Right hindlimb (tissue), 1 donor: ENCODE results near the gene FUT1.
"Not testable (repeated sequence)": the region's sequence is repeated elsewhere in the genome, so short reads cannot be mapped to it uniquely, and the experiment has no call there.

Experiments used
- DNase-seq: peaks from one replicate; pipeline ENCODE4 v3.0.0-alpha.2; 2018

FUT1 gene

DNA sequence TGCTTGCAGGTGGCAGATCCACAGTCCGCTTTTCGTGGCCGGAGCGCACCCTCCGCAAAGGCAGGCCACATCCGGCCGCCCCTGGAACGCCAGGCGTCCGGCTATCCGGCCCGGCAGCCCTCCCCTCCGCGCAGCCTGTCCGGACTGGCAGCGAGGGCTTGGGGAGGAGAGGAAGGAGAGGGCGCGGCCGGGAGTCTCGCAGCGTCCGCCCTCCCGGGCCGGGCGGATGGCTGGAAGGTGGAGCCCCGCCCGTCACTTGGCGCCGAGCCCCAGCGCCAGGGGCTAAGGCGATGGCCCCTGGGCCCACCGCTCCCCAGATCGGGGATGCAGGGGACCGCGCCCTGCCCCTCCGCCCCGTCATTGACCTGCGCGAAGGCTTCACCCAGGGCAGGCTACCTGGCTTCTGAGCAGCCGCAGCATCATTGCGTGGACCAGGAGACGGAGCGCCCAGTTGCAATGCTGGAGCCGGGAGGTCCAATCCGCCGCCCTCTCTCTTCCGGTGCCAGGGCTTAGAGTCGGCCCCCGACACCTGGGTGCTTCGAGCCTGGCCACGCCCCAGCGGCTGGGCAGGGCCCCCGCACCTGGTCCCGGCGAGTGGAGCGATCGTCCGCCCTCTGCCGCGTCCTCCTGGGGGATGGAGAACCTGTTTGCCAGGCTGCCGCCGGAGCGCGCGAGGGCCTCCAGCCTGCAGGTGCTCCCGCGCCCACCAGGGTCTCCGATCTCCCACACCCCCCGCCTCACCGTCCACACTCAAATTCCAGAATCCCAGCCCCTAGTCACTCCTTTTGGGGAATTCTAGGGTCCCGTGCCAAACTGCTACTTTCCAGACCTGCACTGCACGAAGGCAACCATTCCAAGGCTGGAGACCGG lies at the start of gene FUT1:
FUT1 (minus strand) TSS at position 146 of the 870 bp plus-strand sequence. CDS start 1,360 bp downstream, outside the sequence.
- peak; percentile 56 for DNase-seq

DNA sequence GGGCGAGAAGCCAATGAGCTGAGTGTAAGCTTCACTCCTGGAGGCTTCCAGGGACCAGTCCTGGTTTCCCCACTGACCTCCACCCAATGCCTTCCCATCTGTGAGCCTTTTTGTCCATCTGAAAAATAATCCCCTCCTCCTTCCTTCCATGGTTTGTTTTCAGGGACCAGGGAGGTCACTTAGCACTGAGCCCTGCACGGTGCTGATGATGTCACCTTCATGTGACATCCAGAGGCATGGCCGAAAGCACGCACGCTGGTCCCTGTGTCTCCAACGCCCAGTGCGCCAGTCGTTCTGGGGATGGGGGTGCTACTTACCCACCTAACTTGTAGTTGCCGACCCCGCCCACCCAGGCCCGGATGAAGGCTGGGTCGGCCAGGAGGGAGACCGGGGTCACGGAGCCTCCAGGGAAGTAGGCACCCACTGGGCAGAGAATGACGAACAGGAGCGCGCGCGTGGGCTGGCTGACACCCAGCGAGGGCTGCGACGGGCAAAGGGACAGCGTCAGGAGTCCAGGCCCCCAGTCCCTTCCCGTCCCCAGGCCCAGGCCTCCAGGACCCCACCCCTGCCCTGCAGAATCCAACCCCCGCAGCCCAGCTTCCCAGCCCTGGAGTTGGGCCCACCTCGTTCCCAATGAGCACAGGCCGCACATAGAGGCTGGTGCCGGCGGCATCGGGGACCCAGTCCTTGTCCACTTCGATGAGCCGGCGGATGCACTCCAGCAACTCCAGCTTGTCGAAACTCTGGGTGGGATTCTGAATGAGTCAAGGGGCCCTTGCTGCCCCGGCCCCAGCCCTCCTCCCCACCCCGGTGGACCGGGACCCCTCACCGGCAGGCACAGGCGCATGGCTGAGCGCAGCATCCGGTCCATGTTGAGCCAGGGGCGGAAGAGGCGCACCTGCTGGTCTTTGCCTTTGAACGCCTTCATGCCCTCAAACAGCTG lies 47.2 kb upstream of the FUT1 start:
- peak; percentile 18 for DNase-seq

DNA sequence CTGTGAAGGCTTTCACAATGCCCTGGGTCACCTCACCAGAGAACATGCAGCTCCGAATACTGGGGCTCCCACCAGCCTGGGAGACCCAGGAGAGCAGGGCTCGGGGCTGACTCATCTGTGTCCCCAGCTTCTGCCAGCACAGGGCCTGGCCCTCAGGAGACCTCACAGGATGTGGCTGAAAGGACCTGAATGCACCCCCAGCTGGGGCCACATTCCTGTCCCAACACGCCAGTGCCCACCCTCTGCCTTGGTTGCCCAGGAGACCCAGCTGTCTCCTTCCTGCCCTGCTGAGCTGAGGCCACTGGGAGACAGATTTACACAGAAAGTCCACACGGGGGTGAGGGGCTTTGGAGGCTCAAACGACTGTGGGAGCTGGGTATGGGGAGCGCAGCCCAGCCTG lies 46.5 kb upstream of the FUT1 start:
- no peak for DNase-seq

DNA sequence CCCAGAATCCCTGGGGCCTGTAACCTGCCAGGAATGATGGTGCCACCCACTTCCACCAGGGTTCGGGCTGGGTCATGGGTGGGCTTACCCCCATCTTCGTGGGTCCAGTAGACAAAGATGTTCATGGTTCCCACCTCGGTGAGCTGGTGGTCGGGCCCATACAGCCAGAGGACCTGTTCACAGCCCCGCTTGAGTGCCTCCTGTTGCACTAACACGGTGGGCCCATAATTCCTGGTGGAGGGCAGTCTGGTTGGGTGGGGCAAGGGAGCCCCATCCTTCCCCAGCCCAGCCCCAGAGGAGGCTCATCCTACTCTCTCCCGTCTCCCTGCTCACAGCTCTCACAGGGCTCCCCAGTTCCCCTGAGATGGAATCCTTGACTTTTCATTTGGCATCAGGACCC lies 44.7 kb upstream of the FUT1 start:
- DNase-seq, result no peak

DNA sequence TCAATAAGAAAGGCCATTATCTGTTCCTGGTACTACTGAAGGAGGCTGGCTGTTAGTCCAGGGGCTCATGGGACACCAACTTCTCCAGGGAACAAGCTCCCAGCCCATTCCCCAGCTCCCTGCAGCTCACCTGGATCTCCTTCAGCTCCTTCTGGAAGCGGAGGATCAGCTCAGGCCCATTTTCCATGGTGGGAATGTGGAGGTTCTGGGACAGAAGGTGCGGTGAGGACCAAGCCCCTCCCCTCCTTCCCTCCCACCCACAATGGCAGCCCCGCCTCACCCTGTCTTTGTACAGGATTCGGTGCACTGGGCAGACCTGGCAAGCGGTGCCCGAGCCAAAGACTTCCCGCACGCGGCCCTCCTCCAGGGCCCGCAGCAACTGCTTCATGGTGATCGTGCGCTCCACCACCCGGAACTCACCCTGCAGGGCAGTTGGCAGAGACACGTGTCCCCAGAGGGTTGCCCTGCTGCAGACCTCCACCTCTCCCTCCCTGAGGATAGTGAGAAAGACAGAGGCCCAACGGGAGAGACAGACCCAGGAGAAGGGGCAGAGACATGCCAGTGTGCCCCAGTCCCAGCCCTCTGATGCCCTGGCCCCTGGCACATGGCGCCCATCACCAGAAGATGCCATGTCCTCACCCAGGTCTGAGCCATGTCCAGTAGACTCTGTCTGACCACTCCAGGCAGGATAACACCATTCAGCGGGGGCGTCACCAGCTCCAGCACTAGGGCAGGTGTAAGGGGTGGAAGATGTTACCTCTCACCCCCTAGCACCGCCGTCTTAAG lies 44.0 kb upstream of the FUT1 start:
- peak; percentile 21 for DNase-seq

DNA sequence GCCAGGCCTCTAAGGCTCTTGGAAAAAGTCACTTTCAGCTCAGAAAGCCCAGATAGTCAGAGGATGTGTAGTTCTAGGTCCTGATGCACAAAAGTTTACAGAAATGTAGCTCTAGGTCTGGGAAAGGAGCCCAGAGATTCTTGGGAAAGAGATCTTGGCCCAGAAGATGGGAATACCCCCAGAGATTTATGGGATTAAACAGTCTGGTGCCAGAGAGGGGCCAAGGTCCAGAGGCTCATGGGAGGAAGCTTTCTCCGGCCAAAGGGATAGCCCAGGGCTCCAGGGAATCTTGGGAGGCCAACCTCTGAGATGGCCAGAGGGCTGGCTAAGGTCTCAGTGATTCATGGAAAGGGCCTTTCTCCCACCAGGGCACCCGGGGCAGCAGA lies 43.2 kb upstream of the FUT1 start:
- DNase-seq, result no peak

DNA sequence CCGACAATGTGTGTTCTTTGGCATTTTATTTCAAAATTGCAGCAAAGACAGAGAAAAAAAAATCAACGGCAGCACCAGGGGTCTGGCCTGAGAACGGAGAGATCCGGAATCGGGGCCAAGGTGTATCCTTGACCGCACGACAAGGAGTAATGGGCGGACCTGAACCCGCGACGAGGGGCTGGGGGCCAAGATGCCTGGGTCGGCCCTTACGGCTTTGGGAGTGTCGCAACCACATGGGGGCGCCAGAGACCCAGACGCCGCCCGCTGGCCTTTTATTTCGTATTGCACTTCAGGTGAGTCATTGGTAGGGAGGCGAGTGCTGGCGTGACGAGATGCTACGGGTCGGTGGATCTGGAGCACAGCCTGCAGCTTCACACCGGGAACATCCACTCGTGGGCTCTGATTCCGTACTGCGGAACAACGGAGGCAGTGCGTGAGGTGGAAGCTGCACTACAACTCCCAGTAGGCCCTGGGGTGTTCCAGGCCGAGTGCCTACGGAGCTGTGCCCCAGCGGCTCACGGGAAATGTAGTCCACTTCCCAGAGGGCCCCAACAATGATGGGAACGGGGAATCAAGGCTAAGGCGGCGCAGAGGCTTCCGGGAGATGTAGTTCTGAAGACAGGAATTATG lies 42.7 kb upstream of the FUT1 start:
- peak; percentile 97 for DNase-seq

DNA sequence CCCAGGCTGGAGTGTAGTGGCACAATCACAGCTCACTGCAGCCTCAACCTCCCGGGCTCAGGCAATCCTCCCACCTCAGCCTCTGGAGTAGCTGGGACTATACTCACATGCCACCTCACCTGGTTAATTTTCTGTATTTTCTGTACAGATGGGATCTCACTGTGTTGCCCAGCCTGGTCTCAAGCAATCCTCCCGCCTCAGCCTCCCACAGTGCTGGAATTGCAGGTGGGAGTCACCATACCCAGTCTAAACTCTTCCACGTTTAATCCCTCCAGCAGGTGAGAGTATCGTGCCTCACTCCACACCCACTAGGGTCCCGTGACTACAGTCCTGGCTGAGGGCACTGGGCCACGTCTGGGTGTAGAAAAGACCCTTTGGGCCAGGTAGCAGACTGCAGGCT lies 41.9 kb upstream of the FUT1 start:
- no peak for DNase-seq

DNA sequence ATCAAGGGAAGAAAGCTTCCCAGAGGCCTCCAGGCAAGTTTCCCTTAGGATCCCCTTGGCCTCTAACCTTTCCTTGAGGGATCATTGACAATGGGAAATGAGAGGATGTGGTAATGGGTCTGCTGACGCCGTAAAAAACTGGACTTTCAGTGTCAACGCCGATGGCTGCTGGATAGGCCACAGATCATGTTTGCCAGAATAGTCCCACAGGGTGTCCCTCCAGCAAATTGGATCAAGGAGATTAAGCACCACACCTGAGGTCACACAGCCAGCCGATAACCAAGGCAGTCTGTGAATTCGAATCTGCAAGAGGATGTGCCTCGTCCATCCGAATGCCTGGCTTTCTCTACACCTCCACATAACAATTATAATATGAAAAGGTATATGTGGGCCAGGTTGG lies 40.8 kb upstream of the FUT1 start:
- DNase-seq, result no peak

DNA sequence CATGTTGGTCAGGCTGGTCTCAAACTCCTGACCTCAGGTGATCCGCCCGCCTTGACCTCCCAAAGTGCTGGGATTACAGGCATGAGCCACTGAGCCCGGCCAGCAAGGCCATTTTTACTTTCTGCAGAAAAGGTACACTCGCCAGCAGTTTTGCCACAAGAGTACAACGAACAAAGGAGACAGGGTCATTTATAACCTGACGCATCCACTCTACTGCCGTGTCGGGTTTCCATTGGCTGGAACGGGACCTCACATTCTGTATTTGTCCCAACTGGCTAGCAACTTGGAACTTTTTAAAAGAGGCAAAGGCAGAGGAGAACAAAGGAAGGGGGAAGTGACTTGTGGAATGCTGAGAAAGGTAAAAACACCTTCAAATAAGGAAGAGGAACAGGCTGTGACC lies 34.9 kb upstream of the FUT1 start:
- not testable (repeated sequence) for DNase-seq

DNA sequence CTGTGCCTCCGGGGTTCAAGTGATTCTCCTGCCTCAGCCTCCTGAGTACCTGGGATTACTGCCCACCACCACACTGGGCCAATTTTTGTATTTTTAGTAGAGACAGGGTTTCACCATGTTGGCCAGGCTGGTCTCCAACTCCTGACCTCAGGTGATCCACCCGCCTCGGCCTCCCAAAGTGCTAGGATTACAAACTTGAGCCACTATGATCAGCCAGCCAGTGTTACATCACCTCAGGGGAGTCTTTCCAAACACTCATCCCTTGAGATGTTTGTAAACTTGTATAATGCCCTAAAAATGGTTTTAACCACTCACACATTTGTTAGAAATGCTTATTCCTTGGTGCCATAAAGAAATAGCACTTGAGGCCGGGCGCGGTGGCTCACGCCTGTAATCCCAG lies 34.0 kb upstream of the FUT1 start:
- DNase-seq, result not testable (repeated sequence)

DNA sequence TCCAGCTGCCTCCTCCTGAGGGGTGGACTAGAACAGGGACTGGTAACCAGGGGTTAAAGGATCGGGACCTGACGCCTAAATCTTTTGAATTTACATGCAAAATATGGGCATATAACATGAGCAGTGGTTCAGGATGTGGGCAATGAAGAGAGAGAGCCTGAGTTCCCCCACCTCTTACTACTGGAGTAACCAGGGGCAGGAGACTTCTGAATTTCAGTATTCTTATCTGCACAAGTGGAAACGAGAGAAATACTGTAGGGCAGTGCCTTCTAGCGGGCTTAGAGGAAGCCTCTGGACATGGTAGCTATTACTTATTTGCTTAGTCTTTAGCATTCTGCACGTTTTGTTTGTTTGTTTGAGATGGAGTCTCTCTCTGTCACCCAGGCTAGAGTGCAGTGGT lies 32.1 kb upstream of the FUT1 start:
- DNase-seq, result no peak

DNA sequence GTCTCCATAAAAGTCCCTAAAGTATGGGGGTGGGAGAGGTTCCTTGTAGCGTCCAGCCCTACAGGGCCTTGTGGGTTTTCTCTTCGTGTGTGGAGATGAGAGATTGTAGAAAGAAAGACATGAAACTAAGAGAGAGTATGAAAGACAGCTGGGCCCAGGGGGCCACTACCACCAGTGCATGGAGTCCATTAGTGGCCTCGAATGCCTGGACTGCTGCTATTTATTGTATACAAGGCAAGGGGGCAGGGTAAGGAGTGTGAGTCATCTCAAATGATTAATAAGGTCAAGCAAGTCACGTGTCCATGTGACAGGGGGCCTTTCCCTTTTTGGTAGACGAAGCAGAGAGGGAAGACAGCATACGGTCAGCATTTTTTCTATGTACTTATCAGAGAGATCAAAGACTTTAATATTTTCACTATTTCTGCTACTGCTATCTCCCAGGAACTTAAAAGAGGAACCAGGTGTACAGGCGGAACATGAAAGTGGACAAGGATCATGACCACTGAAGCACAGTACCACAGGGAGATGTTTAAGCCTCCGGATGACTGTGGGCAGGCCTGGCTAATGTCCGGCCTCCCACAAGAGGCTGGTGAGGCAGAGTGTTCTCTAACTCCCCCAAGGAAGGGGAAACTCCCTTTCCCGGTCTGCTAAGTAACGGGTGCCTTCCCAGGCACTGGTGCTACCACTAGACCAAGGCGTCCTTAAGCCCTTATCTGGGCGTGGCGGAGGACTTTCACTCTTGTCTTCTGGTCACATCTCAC lies 28.4 kb upstream of the FUT1 start:
- DNase-seq, result no peak

DNA sequence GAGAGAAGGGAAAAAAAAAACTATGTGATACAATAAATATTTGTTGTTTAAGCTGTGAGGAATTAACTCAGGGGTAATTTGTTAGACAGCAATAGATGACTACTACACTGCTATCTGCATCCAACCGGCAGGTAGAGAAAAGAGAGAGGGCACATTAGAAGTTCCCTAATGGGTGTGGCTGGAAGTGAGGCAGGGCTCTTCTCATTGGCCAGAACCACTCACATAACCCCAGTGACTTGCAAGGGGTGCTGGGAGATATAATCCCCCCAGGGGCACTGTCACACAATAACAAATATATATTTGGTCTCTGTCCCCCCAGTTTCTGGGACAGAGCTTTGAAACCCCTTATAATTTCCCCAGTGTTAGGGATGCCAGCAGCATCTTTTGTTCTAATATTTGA lies 27.2 kb upstream of the FUT1 start:
- DNase-seq, result no peak

DNA sequence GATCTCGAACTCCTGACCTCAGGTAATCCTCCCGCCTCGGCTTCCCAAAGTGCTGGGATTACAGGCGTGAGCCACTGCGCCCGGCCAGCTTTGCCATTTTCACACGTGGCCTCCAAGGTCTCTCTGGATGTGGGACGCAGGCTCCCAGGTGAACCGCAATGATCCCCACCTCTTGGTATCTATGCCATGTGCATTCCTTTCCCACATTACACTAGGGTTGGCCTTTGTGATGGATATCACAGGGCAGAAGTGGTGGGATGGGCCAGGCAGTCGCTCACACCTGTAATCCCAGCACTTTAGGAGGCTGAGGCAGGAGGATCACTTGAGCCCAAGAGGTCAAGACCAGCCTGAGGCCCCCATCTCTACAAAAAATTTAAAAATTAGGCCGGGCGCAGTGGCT lies 25.3 kb upstream of the FUT1 start:
- no peak for DNase-seq

DNA sequence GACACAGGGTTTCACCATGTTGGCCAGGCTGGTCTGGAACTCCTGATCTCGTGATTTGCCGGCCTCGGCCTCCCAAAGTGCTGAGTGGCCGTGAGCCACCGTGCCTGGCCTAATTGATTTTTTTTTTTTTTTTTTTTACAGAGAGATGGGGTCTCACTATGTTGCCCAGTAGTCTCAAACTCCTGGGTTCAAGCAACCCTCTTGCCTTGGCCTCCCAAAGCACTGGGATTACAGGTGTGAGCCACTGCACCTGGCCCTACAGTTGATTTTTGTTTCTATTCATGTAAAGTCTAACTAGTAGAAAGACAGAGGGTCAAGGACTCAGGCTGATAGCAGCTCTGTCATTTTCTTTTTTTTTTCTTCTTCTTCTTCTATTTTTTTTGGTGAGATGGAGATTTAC lies 24.7 kb upstream of the FUT1 start:
- DNase-seq, result no peak

DNA sequence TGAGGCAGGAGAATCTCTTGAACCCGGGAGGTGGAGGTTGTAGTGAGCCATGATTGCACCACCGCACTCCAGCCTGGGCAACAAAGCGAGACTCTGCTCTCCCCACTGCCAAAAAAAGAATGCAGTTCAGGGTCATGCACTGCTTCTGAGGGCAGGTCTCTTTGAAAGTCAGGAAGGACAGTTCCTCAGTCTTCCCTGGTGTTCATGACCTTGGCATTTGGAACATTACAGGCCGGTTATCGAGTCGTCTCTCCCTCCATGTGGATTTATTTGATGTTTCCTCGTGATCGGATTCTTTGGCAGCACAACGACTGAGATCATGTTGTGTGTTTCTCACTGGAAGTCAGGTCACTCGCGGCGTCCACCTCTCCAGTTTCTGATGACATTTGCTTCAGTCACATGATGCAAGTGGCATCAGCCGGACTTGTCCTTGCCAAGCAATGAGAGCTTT lies 20.1 kb upstream of the FUT1 start:
- DNase-seq, result no peak

DNA sequence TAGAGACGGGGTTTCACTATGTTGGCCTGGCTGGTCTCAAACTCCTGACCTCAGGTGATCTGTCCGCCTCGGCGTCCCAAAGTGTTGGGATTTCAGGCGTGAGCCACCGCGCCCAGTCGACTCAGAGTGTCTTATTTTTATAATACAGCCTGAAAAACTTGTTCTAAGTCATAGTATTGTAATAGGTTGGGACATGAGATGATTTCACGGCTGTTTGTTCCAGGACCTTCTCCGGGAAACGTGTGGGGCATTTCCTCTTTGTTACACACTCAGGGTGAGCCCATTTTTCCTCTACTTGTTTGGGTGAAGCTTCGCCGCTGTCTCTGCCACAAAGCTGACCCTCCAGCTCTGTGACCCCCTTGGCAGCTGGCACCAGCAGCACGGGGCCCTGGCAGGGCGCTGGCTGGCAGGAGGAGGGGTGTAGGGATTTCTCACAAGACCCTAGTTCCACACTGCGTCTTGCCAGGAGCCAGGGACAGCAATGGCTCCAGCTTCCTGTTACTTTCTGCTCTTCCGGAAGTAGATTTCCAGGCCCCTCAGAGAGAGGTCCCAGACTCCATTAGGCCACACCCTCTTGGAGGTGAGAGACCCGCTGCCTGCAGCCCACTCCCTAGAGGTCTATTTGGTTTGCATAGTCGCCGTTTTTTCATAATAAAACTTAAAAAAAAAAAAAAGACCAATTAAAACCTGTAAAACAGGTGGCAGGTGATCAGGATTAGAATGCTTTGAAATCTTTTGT lies 18.5 kb upstream of the FUT1 start:
- no peak for DNase-seq

DNA sequence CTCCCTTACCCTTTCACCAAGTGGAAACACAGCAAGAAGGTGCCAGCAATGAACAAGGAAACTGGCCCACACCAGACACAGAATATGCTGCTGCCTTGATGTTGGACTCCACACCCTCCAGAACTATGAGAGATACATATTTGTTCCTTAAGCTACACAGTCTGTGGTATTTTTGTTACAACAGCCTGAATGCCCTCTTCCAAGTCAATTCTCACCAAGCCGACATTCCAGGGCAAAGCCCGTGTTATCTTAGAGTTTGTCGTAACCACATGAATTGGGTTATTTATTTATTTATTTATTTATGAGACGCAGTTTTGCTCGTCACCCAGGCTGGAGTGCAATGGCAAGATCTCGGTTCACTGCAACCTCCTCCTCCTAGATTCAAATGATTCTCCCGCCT lies 17.8 kb upstream of the FUT1 start:
- DNase-seq, result no peak

DNA sequence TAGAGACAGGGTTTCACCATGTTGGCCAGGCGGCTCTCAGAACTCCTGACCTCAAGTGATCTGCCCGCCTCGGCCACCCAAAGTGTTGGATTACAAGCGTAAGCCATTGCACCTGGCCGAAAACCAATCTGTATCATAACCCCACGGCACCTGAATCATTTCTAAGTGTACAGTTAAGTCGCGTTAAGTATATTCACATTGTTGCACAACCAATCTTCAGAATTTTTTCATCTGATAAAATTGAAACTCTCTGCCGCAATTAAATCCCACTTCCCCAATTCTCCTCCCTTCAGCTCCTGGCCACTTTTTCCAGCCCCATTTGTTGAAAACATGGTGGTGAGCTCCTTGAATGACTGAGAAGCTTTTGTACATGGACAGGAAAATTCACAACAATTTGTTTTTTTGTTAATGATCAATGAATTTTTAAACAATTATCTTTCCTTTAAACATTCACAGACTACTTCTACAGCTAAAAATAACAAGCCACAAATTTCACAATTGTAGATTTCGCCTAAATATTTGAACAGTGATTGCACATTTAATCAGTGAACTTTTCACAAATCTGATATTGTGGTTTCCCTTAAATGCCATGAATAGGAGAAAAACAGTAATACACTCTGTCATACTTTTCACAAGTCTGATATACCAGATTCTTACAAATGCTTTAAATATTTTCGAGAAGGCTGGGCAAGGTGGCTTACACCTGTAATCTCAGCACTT lies 16.7 kb upstream of the FUT1 start:
- DNase-seq, result no peak
